MCF 10A (cell line): Measurements from ENCODE around the gene CD164L2. TPM values are rescaled to one million over a fixed set of nuclear protein-coding genes. Genes with fewer than 3 reads are reported as not detected.
A peak's percentile ranks its signal among the peaks of the same experiment; 100 is the strongest.

ENCODE experiments used
- BruUV-seq: library from RNA; stranded (reverse); fragments of 400-500 nt; replicated peaks from 2 replicates; lab custom pipeline; 2021; lab: Mats Ljungman, UMichigan
- CTCF ChIA-PET: fragments of 300-600 bp; sonication (Branson Sonifier 250); formaldehyde crosslinking; extraction: SDS; loops from one replicate; lab custom pipeline; 2021; ENCODE audit warnings: antibody characterized with exemption, inconsistent platforms; lab: Yijun Ruan, JAX
- POLR2A ChIA-PET: fragments of 300-600, 350-650 bp; sonication (Branson Sonifier 250); formaldehyde crosslinking; extraction: SDS; loops from one replicate; lab custom pipeline; 2020; ENCODE audit warnings: antibody characterized with exemption, inconsistent platforms; lab: Yijun Ruan, JAX
- DNase-seq: peaks from one replicate; pipeline ENCODE4 v3.0.0-alpha.2; 2018; ENCODE audit not compliant: unreplicated experiment
- H3K27ac Mint-ChIP-seq: one replicate; pipeline ENCODE4 v1.8.0; 2022; ENCODE audit warnings: mild to moderate bottlenecking, low read depth, mixed read lengths; ENCODE audit not compliant: unreplicated experiment
- H3K27me3 Mint-ChIP-seq: one replicate; pipeline ENCODE4 v1.8.0; 2022; ENCODE audit warnings: mixed read lengths; ENCODE audit not compliant: insufficient read depth, unreplicated experiment
- H3K36me3 Mint-ChIP-seq: one replicate; pipeline ENCODE4 v1.8.0; 2022; ENCODE audit warnings: mild to moderate bottlenecking, moderate library complexity, mixed read lengths; ENCODE audit not compliant: insufficient read depth, unreplicated experiment
- H3K4me1 Mint-ChIP-seq: one replicate; pipeline ENCODE4 v1.8.0; 2022; ENCODE audit warnings: mixed read lengths; ENCODE audit not compliant: insufficient read depth, unreplicated experiment
- H3K4me3 Mint-ChIP-seq: one replicate; pipeline ENCODE4 v1.8.0; 2022; ENCODE audit warnings: mild to moderate bottlenecking, moderate library complexity, mixed read lengths; ENCODE audit not compliant: unreplicated experiment
- H3K9me3 Mint-ChIP-seq: one replicate; pipeline ENCODE4 v1.8.0; 2022; ENCODE audit warnings: mixed read lengths; ENCODE audit not compliant: unreplicated experiment
- intact Hi-C: fragments of 100-400 bp; cut with micrococcal nuclease; formaldehyde crosslinking; loops from 2 replicates; pipeline ENCODE4 v1.14.1; 2022
- total RNA-seq: library from RNA; stranded (reverse); gene quantifications from 2 replicates; pipeline ENCODE4 v1.2.3, GENCODE V29; 2022
- TF ChIP-seq, protein P1 (sequence below): fragments of 200-600 bp; IDR thresholded peaks from one replicate; pipeline ENCODE4 v1.8.0; 2022; ENCODE audit warnings: antibody characterized with exemption, mild to moderate bottlenecking; ENCODE audit not compliant: unreplicated experiment

The CD164L2 gene
- total RNA-seq, 1 experiment from 2014 or later = 0.23 TPM

DNA sequence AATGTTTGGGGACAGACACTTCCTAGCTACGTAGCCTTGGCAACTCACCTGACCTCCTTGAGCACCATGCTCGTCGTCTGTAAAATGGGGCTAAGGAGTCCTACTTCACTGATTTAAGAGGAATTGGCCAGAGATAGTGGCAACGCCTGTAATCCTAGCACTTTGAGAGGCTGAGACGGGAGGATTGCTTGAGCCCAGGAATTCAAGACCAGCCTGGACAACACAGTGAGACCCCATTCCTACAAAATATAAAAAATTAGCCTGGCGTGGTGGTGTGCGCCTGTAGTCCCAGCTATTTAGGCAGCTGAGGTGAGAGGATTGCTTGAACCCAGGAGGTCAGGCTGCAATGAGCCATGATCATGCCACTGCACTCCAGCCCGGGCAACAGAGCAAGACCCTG is 36.8 kb downstream of the CD164L2 start:
- Mint-ChIP-seq H3K27me3 (no peaks in the 10 kb centered on the region), H3K27ac (no peak overlapping the region), H3K4me1 (peaks cover 41% of the 10 kb centered on the region), H3K36me3 (peaks cover 72% of the 10 kb centered on the region), H3K9me3 (no peaks in the 10 kb centered on the region), H3K4me3 (no peak overlapping the region)
- DNase-seq = no peak
- ChIA-PET POLR2A (interaction anchor here (0.6 to 1.0 kb wide), 5 partner anchors 10 to 38 kb away, joined by 3 to 5 read pairs (median 3); no protein-coding TSS in a partner anchor), CTCF (interaction anchor here (0.6 to 6.0 kb wide), 3 partner anchors 11 to 20 kb away, joined by 3 to 45 read pairs (median 4); partner anchors contain the start of gene MAP3K6)
- TF ChIP-seq, protein P1, sequence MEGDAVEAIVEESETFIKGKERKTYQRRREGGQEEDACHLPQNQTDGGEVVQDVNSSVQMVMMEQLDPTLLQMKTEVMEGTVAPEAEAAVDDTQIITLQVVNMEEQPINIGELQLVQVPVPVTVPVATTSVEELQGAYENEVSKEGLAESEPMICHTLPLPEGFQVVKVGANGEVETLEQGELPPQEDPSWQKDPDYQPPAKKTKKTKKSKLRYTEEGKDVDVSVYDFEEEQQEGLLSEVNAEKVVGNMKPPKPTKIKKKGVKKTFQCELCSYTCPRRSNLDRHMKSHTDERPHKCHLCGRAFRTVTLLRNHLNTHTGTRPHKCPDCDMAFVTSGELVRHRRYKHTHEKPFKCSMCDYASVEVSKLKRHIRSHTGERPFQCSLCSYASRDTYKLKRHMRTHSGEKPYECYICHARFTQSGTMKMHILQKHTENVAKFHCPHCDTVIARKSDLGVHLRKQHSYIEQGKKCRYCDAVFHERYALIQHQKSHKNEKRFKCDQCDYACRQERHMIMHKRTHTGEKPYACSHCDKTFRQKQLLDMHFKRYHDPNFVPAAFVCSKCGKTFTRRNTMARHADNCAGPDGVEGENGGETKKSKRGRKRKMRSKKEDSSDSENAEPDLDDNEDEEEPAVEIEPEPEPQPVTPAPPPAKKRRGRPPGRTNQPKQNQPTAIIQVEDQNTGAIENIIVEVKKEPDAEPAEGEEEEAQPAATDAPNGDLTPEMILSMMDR = no peak
- intact Hi-C loops = no loop called here
- BruUV-seq = no TSS peak

DNA sequence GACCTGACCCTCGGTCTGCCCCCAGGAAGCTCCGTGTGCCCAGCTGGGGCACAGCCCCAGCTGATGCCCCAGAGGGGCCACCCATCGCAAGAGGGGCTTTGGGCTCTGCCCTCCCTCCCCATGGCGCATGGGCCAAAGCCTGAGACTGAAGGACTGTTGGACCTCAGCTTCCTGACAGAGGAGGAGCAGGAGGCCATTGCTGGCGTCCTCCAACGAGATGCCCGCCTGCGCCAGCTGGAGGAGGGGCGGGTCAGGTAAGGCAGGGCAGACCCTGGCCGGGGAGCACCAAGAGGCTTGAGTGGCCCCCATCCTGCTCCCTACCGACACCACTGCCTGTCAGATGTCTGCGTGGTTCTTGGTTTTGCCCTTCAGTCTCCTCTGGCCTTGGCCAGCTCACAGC is 37.9 kb downstream of the CD164L2 start:
- no peak overlapping the region for H3K27ac Mint-ChIP-seq
- H3K27me3 Mint-ChIP-seq = no peaks in the 10 kb centered on the region
- TF ChIP-seq, protein P1 = no peak
- no peaks in the 10 kb centered on the region for H3K9me3 Mint-ChIP-seq
- ChIA-PET CTCF (interaction anchor here (0.6 to 6.0 kb wide), 6 partner anchors 12 to 790 kb away, joined by 3 to 45 read pairs (median 4); no protein-coding TSS in a partner anchor), POLR2A (interaction anchor here (0.6 kb wide), 1 partner anchor 23 kb away, joined by 3 read pairs; no protein-coding TSS in a partner anchor)
- intact Hi-C loops = no loop called here
- peaks cover 69% of the 10 kb centered on the region for H3K36me3 Mint-ChIP-seq
- BruUV-seq = no TSS peak
- H3K4me1 Mint-ChIP-seq = peaks cover 47% of the 10 kb centered on the region
- DNase-seq = no peak
- no peak overlapping the region for H3K4me3 Mint-ChIP-seq

DNA sequence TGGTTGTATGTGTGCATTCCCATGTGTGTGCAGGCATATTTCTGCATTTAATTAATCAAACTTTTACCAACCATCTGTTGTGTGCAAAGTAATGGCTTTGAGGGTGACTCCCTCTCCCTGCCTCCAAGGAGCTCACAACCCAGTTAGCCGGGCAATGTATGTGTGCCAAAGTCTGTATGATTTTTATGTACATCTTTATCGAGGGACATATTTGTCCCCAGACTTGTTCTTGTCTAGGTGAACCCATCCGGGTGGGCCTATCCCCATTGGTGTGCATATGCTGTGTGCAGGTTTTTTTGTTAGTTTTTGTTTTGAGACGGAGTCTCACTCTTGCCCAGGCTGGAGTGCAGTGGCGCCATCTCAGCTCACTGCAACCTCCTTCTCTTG is 39.5 kb downstream of the CD164L2 start:
- no TSS peak for BruUV-seq
- POLR2A ChIA-PET = interaction anchor here (0.6 to 3.2 kb wide), 16 partner anchors 8 to 47 kb away, joined by 3 to 78 read pairs (median 4); partner anchors contain the start of genes CD164L2 and MAP3K6
- no peak for DNase-seq
- intact Hi-C loops = loop anchor here (1.0 kb wide), 1 partner anchor 23 kb away; the partner anchor contains the start of gene MAP3K6
- TF ChIP-seq, protein P1 = no peak
- CTCF ChIA-PET = interaction anchor here (0.5 to 6.0 kb wide), 7 partner anchors 10 to 59 kb away, joined by 3 to 45 read pairs (median 5); partner anchors contain the start of gene CD164L2
- peak overlapping the region; percentile 95 for H3K27ac Mint-ChIP-seq
- H3K36me3 Mint-ChIP-seq = peaks cover 61% of the 10 kb centered on the region
- H3K4me3 Mint-ChIP-seq = peak overlapping the region; percentile 82
- peaks cover 59% of the 10 kb centered on the region for H3K4me1 Mint-ChIP-seq
- no peaks in the 10 kb centered on the region for H3K27me3 Mint-ChIP-seq
- H3K9me3 Mint-ChIP-seq = no peaks in the 10 kb centered on the region

DNA sequence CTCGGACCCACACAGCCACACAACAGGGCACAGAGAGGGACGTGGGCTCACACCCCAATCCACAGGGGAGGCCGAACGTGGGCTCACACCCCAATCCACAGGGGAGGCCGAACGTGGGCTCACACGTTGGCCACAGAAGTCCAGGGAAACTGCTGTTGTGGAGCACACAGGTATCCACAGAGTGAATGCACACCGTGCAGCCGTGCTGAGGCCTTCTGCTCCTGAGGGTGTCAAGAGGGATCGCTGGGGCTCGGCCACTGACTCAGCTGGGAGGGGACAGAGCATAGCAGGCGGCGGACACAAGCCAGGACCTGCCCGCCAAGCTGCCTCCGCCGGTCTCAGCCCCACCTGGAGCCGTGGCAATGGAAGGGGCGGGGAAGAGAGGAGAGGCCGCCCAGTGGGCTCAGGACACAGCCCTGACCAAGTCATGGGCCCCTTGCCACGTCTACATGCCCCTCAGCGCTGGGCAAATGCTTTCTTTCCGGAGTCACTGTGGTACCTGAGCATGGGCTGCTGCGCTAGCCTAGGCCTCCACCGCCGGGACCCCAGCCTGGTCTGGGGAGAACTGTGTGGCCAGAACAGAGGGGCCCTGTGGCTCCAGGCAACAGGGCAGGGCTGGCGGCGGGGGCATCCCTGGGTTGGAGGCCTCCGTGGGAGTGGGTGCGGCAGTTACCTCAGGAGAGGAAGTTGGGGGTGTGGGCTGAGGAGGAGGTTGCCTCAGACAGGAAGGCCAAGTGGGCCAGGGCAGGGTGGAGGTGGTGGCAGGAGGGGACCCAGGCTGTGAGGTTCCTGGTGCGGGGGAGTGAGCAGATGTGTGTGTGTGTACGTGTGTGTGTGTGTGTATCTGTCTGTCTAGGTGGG is 40.1 kb downstream of the CD164L2 start:
- TF ChIP-seq, protein P1 = no peak

More for the DNA sequence above, 40.1 kb downstream of the CD164L2 start:
- intact Hi-C loops = loop anchor here (1.0 kb wide), 1 partner anchor 23 kb away; the partner anchor contains the start of gene MAP3K6
- peak; percentile 93 for DNase-seq
- peaks cover 61% of the 10 kb centered on the region for H3K36me3 Mint-ChIP-seq
- no peaks in the 10 kb centered on the region for H3K9me3 Mint-ChIP-seq
- POLR2A ChIA-PET = interaction anchor here (0.6 to 4.4 kb wide), 21 partner anchors 9 to 332 kb away, joined by 3 to 78 read pairs (median 5); partner anchors contain the start of genes CD164L2, MAP3K6, TMEM222 and WDTC1
- H3K27me3 Mint-ChIP-seq = no peaks in the 10 kb centered on the region
- peaks cover 58% of the 10 kb centered on the region for H3K4me1 Mint-ChIP-seq
- peak overlapping the region; percentile 95 for H3K27ac Mint-ChIP-seq
- peak overlapping the region; percentile 82 for H3K4me3 Mint-ChIP-seq
- CTCF ChIA-PET = interaction anchor here (0.7 to 6.0 kb wide), 12 partner anchors 10 to 147 kb away, joined by 3 to 45 read pairs (median 6); partner anchors contain the start of genes CD164L2 and WASF2
- no TSS peak for BruUV-seq
